SK-N-SH (cell line): ENCODE results near the gene WWOX. TPM values are rescaled to one million over a fixed set of nuclear protein-coding genes. Genes with fewer than 3 reads are reported as not detected.

Experiments used
- CTCF ChIA-PET: fragments of 300-600, 350-600 bp; formaldehyde crosslinking; extraction: SDS; loops from one replicate; lab custom pipeline; 2021; lab: Yijun Ruan, JAX
- POLR2A ChIA-PET: fragments of 350-600 bp; sonication (Branson Sonifier 250); formaldehyde crosslinking; extraction: SDS; loops from one replicate; lab custom pipeline; 2020; ENCODE audit warnings: antibody characterized with exemption, inconsistent platforms; lab: Yijun Ruan, JAX
- DNase-seq: peaks from one replicate; pipeline ENCODE4 v3.0.0; 2012
- H2AFZ ChIP-seq: fragments of 200-600 bp; sonication (generic); 2 replicates; pipeline ENCODE4 v1.8.1; 2016; ENCODE audit warnings: antibody characterized with exemption, mild to moderate bottlenecking, low read depth
- H3F3A ChIP-seq: fragments of 200-600 bp; sonication (generic); replicated peaks from 2 replicates; pipeline ENCODE3; 2016; ENCODE audit warnings: antibody characterized with exemption, mild to moderate bottlenecking; ENCODE audit not compliant: insufficient read depth
- H3K27ac ChIP-seq, 2 experiments: fragments of 200-500 bp in 1 of 2; fragments of 200-600 bp in 1 of 2; sonication (Bioruptor generic) in 1 of 2; sonication (generic), shearing (Covaris generic) in 1 of 2; 2 replicates each; pipeline versions ENCODE4 v1.5.1 to v1.6.1; 2014 to 2016; ENCODE audit warnings: low read depth in 2 of 2, inconsistent platforms in 1 of 2, low read length in 1 of 2, mild to moderate bottlenecking in 1 of 2, mixed read lengths in 1 of 2
- H3K27me3 ChIP-seq: fragments of 200-600 bp; sonication (generic), shearing (Covaris generic); 2 replicates; pipeline ENCODE4 v1.6.1; 2016; ENCODE audit warnings: mixed run types; ENCODE audit not compliant: insufficient read depth
- H3K36me3 ChIP-seq, 2 experiments: fragments of 200-500 bp in 1 of 2; fragments of 200-600 bp in 1 of 2; sonication (Bioruptor generic) in 1 of 2; sonication (generic) in 1 of 2; replicated peaks in 1 of 2; 2 replicates each; pipeline versions ENCODE3 to v1.5.1; 2014 to 2016; ENCODE audit warnings: low read length in 1 of 2, mild to moderate bottlenecking in 1 of 2; ENCODE audit not compliant: insufficient read depth in 2 of 2, control insufficient read depth in 1 of 2
- H3K4me1 ChIP-seq, 2 experiments: fragments of 200-500 bp in 1 of 2; fragments of 200-600 bp in 1 of 2; sonication (Bioruptor generic) in 1 of 2; sonication (generic), shearing (Covaris generic) in 1 of 2; 2 replicates each; pipeline versions ENCODE4 v1.5.1 to v1.6.1; 2014 to 2016; ENCODE audit warnings: low read depth in 1 of 2, low read length in 1 of 2, mixed run types in 1 of 2; ENCODE audit not compliant: insufficient read depth in 2 of 2, control insufficient read depth in 1 of 2
- H3K4me2 ChIP-seq: fragments of 200-600 bp; sonication (generic), shearing (Covaris generic); 2 replicates; pipeline ENCODE4 v1.6.1; 2017; ENCODE audit warnings: mixed run types
- H3K4me3 ChIP-seq, 2 experiments: fragments of 200-500 bp in 1 of 2; fragments of 200-600 bp in 1 of 2; sonication (Bioruptor generic) in 1 of 2; sonication (generic), shearing (Covaris generic) in 1 of 2; 2 replicates each; pipeline versions ENCODE4 v1.5.1 to v1.8.1; 2014 to 2016; ENCODE audit warnings: low read depth in 2 of 2, inconsistent platforms in 1 of 2, low read length in 1 of 2, mild to moderate bottlenecking in 1 of 2, mixed read lengths in 1 of 2, moderate library complexity in 1 of 2
- H3K79me2 ChIP-seq: fragments of 200-600 bp; sonication (generic); 2 replicates; pipeline ENCODE4 v1.8.1; 2017; ENCODE audit warnings: mild to moderate bottlenecking; ENCODE audit not compliant: insufficient read depth
- H3K9ac ChIP-seq: fragments of 200-600 bp; sonication (generic); 2 replicates; pipeline ENCODE4 v1.6.1; 2017; ENCODE audit warnings: mixed run types
- H3K9me2 ChIP-seq: fragments of 200-600 bp; sonication (generic); 2 replicates; pipeline ENCODE4 v1.6.1; 2017; ENCODE audit warnings: mixed run types
- H3K9me3 ChIP-seq: fragments of 200-600 bp; sonication (generic); 2 replicates; pipeline ENCODE4 v1.6.1; 2017; ENCODE audit warnings: mixed run types, mild to moderate bottlenecking, moderate library complexity
- H4K20me1 ChIP-seq: fragments of 200-600 bp; sonication (generic); 2 replicates; pipeline ENCODE4 v1.6.1; 2017; ENCODE audit warnings: mild to moderate bottlenecking, mixed run types; ENCODE audit not compliant: insufficient read depth
- ELF1 ChIP-seq: IDR thresholded peaks from 2 replicates; pipeline ENCODE4 v1.4.0; 2012
- EZH2phosphoT487 ChIP-seq: fragments of 200-600 bp; sonication (generic); IDR thresholded peaks from 2 replicates; pipeline ENCODE4 v1.6.1; 2017; ENCODE audit warnings: low read depth, mixed run types, mild to moderate bottlenecking, antibody characterized with exemption, moderate library complexity, borderline replicate concordance
- FOXM1 ChIP-seq: IDR thresholded peaks from 2 replicates; pipeline ENCODE4 v1.4.0; 2012; ENCODE audit warnings: low read depth, mild to moderate bottlenecking
- MXI1 ChIP-seq: IDR thresholded peaks from 2 replicates; pipeline ENCODE4 v1.6.1; 2012; ENCODE audit warnings: mild to moderate bottlenecking, low read depth, low read length, improper control_type of control experiment
- NFIC ChIP-seq: IDR thresholded peaks from 2 replicates; pipeline ENCODE4 v1.4.0; 2012; ENCODE audit warnings: borderline replicate concordance
- RCOR1 ChIP-seq: fragments of 150-350 bp; IDR thresholded peaks from 2 replicates; pipeline ENCODE4 v1.6.1; 2017; ENCODE audit warnings: antibody characterized with exemption, low read length
- TAF1 ChIP-seq: IDR thresholded peaks from 2 replicates; pipeline ENCODE4 v1.6.1; 2012; ENCODE audit warnings: low read depth, mild to moderate bottlenecking, low read length, moderate library complexity, borderline replicate concordance
- USF2 ChIP-seq: fragments of 150-350 bp; IDR thresholded peaks from 2 replicates; pipeline ENCODE4 v1.6.1; 2017; ENCODE audit warnings: antibody characterized with exemption, low read length, low read depth, borderline replicate concordance
- YY1 ChIP-seq: IDR thresholded peaks from 2 replicates; pipeline ENCODE4 v1.4.0; 2012; ENCODE audit warnings: low read depth, mild to moderate bottlenecking
- WGBS: methylation state at CpG from one replicate; pipeline ENCODE4 v1.1.6; 2017; ENCODE audit warnings: low lambda C conversion rate; 5-methylcytosine and 5-hydroxymethylcytosine counted together
- polyA plus RNA-seq, 3 experiments: library from polyadenylated mRNA; depleted of rRNA; stranded (reverse); fragments of >200 nt; gene quantifications; 2 replicates each; pipeline ENCODE4 v1.2.3, GENCODE V29; 2012
- TF ChIP-seq, protein P1 (sequence below): IDR thresholded peaks from 2 replicates; pipeline ENCODE4; 2012
- TF ChIP-seq, protein P2 (sequence below): fragments of 200-600 bp; sonication (generic); IDR thresholded peaks from 2 replicates; pipeline ENCODE4 v1.6.1; 2017; ENCODE audit warnings: antibody characterized with exemption, mild to moderate bottlenecking, moderate library complexity
- TF ChIP-seq, protein P3 (sequence below): IDR thresholded peaks from 2 replicates; pipeline ENCODE4 v1.6.1; 2012; ENCODE audit warnings: mild to moderate bottlenecking, low read depth, low read length, moderate library complexity

The WWOX gene
- polyA plus RNA-seq, 1 of the 3 experiments (the other 2 are of a cell fraction) = 10.8 TPM

GRCh38 chr16:78509965-78510364 is 410.5 kb downstream of the WWOX start:
- Histone ChIP-seq H3K27ac (no peak overlapping the region), H3K27me3 (no peaks in the 10 kb centered on the region), H4K20me1 (no peaks in the 10 kb centered on the region), H3K4me1 (no peaks in the 10 kb centered on the region; a peak in 1 of 4 replicates), H3K36me3 (no peaks in the 10 kb centered on the region), H3K4me3 (no peak overlapping the region), H3K4me2 (no peak overlapping the region), H3K9me2 (no peaks in the 10 kb centered on the region), H3F3A (no peaks in the 10 kb centered on the region), H3K79me2 (no peaks in the 10 kb centered on the region), H2AFZ (no peak overlapping the region), H3K9me3 (no peaks in the 10 kb centered on the region), H3K9ac (no peak overlapping the region)
- 84% methylated on average over 7 of the region's 7 CpGs for WGBS
- CTCF ChIA-PET = no interaction called here
- no peak for DNase-seq
- POLR2A ChIA-PET = no interaction called here
- TF ChIP-seq, protein P1, sequence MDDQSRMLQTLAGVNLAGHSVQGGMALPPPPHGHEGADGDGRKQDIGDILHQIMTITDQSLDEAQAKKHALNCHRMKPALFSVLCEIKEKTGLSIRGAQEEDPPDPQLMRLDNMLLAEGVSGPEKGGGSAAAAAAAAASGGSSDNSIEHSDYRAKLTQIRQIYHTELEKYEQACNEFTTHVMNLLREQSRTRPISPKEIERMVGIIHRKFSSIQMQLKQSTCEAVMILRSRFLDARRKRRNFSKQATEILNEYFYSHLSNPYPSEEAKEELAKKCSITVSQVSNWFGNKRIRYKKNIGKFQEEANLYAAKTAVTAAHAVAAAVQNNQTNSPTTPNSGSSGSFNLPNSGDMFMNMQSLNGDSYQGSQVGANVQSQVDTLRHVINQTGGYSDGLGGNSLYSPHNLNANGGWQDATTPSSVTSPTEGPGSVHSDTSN = no peak
- TF ChIP-seq, protein P2, sequence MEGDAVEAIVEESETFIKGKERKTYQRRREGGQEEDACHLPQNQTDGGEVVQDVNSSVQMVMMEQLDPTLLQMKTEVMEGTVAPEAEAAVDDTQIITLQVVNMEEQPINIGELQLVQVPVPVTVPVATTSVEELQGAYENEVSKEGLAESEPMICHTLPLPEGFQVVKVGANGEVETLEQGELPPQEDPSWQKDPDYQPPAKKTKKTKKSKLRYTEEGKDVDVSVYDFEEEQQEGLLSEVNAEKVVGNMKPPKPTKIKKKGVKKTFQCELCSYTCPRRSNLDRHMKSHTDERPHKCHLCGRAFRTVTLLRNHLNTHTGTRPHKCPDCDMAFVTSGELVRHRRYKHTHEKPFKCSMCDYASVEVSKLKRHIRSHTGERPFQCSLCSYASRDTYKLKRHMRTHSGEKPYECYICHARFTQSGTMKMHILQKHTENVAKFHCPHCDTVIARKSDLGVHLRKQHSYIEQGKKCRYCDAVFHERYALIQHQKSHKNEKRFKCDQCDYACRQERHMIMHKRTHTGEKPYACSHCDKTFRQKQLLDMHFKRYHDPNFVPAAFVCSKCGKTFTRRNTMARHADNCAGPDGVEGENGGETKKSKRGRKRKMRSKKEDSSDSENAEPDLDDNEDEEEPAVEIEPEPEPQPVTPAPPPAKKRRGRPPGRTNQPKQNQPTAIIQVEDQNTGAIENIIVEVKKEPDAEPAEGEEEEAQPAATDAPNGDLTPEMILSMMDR = no peak
- TF ChIP-seq FOXM1 (no peak), MXI1 (no peak), NFIC (no peak), YY1 (no peak), ELF1 (no peak), RCOR1 (no peak), TAF1 (no peak), EZH2phosphoT487 (no peak), USF2 (no peak)
- TF ChIP-seq, protein P3, sequence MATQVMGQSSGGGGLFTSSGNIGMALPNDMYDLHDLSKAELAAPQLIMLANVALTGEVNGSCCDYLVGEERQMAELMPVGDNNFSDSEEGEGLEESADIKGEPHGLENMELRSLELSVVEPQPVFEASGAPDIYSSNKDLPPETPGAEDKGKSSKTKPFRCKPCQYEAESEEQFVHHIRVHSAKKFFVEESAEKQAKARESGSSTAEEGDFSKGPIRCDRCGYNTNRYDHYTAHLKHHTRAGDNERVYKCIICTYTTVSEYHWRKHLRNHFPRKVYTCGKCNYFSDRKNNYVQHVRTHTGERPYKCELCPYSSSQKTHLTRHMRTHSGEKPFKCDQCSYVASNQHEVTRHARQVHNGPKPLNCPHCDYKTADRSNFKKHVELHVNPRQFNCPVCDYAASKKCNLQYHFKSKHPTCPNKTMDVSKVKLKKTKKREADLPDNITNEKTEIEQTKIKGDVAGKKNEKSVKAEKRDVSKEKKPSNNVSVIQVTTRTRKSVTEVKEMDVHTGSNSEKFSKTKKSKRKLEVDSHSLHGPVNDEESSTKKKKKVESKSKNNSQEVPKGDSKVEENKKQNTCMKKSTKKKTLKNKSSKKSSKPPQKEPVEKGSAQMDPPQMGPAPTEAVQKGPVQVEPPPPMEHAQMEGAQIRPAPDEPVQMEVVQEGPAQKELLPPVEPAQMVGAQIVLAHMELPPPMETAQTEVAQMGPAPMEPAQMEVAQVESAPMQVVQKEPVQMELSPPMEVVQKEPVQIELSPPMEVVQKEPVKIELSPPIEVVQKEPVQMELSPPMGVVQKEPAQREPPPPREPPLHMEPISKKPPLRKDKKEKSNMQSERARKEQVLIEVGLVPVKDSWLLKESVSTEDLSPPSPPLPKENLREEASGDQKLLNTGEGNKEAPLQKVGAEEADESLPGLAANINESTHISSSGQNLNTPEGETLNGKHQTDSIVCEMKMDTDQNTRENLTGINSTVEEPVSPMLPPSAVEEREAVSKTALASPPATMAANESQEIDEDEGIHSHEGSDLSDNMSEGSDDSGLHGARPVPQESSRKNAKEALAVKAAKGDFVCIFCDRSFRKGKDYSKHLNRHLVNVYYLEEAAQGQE = no peak
